ENCODE data around the gene HAUS2. TPM values are rescaled to one million over a fixed set of nuclear protein-coding genes. Genes with fewer than 3 reads are reported as not detected.

HAUS2 gene
- total RNA-seq, 1 donor from 2014 or later: 13.1 TPM

- no peak for ATAC-seq
These were observed 62.9 kb downstream of the HAUS2 start for GRCh38 chr15:42611532-42611931.

GRCh38 chr15:42612367-42612912 is 63.8 kb downstream of the HAUS2 start:
- ATAC-seq: no peak

GRCh38 chr15:42616107-42616506 is 67.5 kb downstream of the HAUS2 start:
- no peak for ATAC-seq

Other genes starting within 250 kb of the HAUS2 start
- gene CAPN3, start 189.3 kb upstream of the HAUS2 start, total RNA-seq: 4.5 TPM
- gene ZNF106, start 57.7 kb upstream of the HAUS2 start, total RNA-seq: 23.0 TPM
- gene SNAP23, start 53.2 kb upstream of the HAUS2 start, total RNA-seq: 34.4 TPM
- 11.6 TPM for gene LRRC57, start within 50 bp of the HAUS2 start, total RNA-seq
- gene STARD9, start 26.8 kb downstream of the HAUS2 start, total RNA-seq: 1.2 TPM
- gene CDAN1, start 188.3 kb downstream of the HAUS2 start, total RNA-seq: 7.3 TPM

Measured in esophagus mucosa (tissue), 1 donor.